Transverse colon (tissue), 4 donors: ENCODE data around the gene AR.

Source experiments
- EP300 ChIP-seq: sonication (generic); formaldehyde crosslinking; IDR thresholded peaks from one replicate; pipeline ENCODE4 v1.6.1; 2017; ENCODE audit warnings: antibody characterized with exemption, low read depth
- POLR2A ChIP-seq: fragments of 450-650 bp; IDR thresholded peaks from one replicate; pipeline ENCODE4 v1.6.1; 2016; ENCODE audit warnings: antibody characterized with exemption, mild to moderate bottlenecking, moderate library complexity
- POLR2AphosphoS5 ChIP-seq, 3 donors: sonication (generic); formaldehyde crosslinking; IDR thresholded peaks; one replicate each; pipeline ENCODE4 v1.6.1; 2016; ENCODE audit warnings: antibody characterized with exemption in 3 of 3
- TF ChIP-seq, protein P1 (sequence below), 5 experiments: fragments of 200-600 bp in 3 of 5; fragments of 450-650 bp in 2 of 5; sonication (generic) in 3 of 5; IDR thresholded peaks; 1 replicate in 2 of 5; 2 replicates in 3 of 5; pipeline ENCODE4 v1.5.1; 2016 to 2017; ENCODE audit warnings: antibody characterized with exemption in 5 of 5, inconsistent platforms in 3 of 5, mild to moderate bottlenecking in 2 of 5, moderate library complexity in 1 of 5

GRCh38 chrX:67777148-67777547 lies 233.3 kb downstream of the AR start:
- TF ChIP-seq, protein P1, sequence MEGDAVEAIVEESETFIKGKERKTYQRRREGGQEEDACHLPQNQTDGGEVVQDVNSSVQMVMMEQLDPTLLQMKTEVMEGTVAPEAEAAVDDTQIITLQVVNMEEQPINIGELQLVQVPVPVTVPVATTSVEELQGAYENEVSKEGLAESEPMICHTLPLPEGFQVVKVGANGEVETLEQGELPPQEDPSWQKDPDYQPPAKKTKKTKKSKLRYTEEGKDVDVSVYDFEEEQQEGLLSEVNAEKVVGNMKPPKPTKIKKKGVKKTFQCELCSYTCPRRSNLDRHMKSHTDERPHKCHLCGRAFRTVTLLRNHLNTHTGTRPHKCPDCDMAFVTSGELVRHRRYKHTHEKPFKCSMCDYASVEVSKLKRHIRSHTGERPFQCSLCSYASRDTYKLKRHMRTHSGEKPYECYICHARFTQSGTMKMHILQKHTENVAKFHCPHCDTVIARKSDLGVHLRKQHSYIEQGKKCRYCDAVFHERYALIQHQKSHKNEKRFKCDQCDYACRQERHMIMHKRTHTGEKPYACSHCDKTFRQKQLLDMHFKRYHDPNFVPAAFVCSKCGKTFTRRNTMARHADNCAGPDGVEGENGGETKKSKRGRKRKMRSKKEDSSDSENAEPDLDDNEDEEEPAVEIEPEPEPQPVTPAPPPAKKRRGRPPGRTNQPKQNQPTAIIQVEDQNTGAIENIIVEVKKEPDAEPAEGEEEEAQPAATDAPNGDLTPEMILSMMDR (IDR thresholded peaks at IDR 0.05): no peak
- no peak for TF ChIP-seq POLR2A
- no peak for TF ChIP-seq POLR2AphosphoS5 (IDR thresholded peaks at IDR 0.05)
- TF ChIP-seq EP300: no peak
